SK-MEL-5 (cell line): ENCODE measurements around the gene RPS6KA2. TPM values are rescaled to one million over a fixed set of nuclear protein-coding genes. Genes with fewer than 3 reads are reported as not detected.
A peak's percentile ranks its signal among the peaks of the same experiment; 100 is the strongest.
"Not testable (repeated sequence)": the region's sequence is repeated elsewhere in the genome, so short reads cannot be mapped to it uniquely, and the experiment has no call there.

Experiments
- DNase-seq: peaks from one replicate; pipeline ENCODE4 v3.0.0-alpha.2; 2016; ENCODE audit warnings: low read depth, low spot score
- in situ Hi-C: cut with HindIII; loops from 2 replicates; pipeline ENCODE4 v1.10.0; 2016; ENCODE audit warnings: low sequenced_read_pairs, high pct_unique_total_duplicates, low pct_unique_long_range_greater_than_20kb
- total RNA-seq: library from RNA; depleted of rRNA; stranded (reverse); fragments of >200 nt; shearing (Covaris generic); gene quantifications from 2 replicates; pipeline ENCODE4 v1.2.3, GENCODE V29; 2014

The RPS6KA2 gene
- total RNA-seq, 1 experiment from 2014 or later = 2.1 TPM

DNA sequence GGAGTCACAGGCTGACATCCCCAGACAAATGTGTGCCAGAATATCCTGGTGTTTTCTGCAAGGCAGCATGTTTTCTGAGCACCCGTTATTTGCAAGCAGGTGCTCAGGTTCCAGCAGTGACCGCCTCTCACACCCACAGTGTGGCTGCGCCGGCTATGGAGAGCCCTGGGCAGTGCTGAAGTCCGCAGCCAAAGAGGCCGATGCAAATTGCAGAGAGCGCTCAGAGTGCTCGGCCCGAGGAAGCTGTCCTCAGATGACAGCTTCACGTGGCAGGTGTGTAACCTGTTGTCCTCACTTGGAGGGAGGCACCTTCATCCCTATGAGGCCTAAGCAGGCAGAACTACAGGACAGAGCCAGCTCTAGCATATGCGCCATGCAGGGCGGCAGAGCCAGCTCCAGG, 220.9 kb downstream of the RPS6KA2 start:
- DNase-seq = no peak
- in situ Hi-C loops = no loop called here

DNA sequence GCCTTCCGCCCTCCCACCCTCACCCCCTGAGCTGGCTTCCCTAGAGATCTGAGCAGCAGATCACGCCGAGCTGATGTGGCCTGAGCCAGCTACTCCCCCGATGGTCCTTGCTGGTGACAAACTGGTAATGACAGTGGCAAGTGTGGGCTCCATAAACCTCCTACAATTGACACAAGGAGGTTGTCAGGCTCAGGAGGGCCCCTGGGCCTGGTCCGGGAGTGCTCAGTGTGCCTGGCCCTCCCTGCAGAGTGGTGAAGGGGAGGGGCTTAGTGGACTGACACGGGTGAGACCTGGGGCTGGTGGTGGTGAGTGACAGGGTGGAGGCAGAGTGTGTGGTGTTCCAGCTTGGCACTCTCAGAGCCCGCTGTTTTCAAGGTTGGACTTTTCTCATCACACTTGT, 221.7 kb downstream of the RPS6KA2 start:
- DNase-seq = no peak
- in situ Hi-C loops = no loop called here

DNA sequence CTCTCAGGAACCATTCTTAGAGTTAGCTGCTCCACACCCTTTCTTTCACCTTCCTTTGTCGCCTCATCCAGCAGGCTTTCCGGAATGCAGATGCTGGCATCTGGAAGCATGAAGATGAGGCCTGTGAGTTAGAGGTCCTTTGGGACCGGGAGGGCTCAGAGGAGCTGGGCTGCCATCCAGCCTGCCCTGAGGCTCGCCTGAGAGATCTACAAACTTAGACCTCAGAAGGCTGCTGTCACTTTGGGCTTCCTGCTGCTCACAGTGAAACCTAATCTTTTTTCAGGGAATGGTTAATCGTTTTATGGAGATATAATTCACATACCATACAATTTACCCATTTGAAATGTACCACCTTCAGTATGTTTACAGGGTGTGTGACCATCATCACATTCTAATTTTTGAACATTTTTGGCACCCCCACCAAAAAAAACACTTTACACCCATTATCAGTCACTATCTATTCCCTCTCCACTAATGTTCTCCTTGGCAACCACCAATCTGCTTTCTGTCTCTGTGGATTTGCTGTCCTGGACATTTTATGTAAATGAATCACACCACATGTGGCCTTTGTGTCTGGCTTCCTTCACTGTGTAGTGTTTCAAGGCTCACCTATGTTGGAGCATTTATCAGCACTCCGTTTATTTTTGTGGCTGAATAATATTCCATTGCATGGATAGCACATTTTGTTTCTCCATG, 224.3 kb downstream of the RPS6KA2 start:
- in situ Hi-C loops = no loop called here

DNA sequence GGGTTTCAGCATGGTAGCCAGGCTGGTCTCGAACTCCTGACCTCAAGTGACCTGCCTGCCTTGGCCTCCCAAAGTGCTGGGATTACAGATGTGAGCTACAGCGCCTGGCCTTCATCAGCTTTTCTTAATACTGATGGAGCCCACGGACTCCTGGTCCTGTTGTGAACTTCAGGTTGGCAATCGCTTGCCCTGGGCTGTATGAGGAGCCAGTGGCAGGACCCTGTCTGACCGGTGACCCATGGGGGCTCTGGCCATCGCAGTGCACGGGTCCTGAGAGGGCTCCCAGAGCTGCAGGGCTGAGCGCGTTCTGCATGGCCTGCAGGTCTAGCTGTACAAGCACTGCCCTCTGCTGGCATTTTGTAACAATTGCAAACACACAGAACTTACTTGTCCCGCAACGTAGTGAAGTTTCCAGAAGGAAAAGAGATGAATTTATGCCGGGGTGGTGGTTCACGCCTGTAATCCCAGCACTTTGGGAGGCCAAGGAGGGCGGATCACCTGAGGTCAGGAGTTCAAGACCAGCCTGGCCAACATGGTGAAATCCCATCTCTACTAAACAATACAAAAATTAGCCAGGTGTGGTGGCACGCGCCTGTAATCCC, 226.3 kb downstream of the RPS6KA2 start:
- in situ Hi-C loops = not testable (repeated sequence)
- DNase-seq = peak; percentile 71

More for the DNA sequence above, 224.3 kb downstream of the RPS6KA2 start:
- peak; percentile 48 for DNase-seq

DNA sequence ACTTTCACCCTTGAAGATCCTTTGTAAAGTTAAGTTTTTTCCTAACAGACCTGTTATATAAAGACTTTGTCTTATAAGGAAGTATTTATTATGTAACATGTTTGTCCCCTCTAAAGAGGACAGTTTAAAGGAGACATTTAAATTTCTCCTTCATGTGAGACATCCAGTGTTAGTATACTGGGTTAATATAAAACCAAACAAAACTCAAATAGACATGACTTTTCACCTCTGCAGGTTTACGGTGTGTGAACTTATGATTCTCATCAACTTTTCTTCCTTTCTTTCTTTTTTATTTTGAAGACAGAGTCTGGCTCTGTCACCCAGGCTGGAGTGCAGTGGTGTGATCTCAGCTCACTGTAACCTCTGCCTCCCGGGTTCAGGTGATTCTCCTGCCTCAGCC, 226.9 kb downstream of the RPS6KA2 start:
- in situ Hi-C loops = no loop called here
- no peak for DNase-seq

DNA sequence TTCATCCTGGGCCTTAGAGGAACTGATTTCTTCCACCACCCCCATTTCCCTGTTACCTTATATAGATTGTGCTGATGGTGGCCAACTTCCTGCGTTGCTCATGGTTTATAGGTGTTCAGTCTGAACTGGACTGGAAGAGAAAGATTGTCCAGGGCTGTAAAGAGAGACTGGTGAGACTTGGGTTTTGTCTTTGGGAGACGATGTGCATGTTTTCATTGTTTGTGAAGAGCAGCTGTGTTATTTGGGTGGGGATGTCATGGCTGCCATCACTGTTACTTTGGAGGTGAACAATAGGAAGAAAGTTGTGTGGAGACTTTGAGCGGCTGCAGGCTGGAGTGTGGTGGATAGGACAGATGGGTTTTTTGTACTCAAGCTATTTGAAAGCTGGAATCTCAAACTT, 228.7 kb downstream of the RPS6KA2 start:
- no peak for DNase-seq
- in situ Hi-C loops = no loop called here

DNA sequence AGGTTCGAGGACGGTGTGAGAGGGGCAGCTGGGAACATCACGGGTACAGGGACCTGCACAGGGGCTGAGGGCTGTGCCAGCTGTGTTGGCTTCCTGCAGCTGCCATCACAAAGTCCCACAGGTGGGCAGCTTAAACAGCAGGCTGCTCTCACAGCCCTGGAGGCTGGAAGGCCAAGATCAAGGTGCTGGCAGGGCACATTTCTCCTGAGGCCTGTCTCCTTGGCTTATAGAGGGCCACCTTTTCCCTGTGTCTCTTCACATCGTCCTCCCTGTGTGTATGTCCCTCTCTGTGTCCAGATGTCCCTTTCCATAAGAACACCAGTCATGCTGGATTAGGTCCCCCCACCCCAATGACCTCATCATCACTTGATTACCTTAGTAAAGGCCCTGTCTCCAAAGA, 229.2 kb downstream of the RPS6KA2 start:
- in situ Hi-C loops = no loop called here
- DNase-seq = no peak

DNA sequence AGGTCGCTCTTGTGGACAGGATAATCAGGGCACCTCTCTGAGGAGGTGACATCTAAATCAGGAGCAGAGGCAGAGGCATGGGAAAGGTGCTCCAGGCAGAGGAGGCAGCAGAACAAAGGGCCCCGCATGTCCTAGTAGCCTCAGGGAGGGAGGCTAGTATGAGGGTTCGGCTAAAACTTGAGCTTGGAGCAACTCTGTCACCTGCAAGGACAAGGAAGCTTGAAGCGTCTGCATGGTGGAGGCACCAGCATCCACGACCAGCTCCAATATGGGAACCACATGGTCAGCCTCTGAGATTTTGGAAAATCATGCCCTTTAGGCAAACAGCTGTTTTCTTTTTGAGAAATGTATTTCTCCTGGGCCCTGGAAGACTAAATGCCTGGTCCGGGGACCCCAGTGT, 231.3 kb downstream of the RPS6KA2 start:
- in situ Hi-C loops = no loop called here
- DNase-seq = no peak

DNA sequence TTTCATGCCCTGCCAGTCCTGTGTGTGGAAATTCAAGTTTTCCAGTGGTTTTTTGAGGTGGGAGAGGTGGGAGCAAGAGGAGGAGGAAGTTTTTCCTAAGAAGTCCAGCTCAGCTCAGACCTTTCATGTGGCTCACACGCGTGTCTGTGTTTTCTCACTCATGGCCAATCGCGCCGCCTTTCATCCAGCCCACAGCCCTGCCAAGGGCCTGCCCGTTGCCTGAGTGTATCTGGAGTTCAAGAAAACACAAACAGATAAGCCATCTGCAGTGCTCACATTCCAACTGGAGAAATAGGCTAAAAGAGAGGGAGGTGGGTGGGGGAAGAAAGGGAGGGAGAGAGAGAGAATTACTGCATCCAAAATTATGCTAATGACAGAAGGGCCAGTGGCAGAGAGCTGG, 231.7 kb downstream of the RPS6KA2 start:
- DNase-seq = no peak
- in situ Hi-C loops = no loop called here

DNA sequence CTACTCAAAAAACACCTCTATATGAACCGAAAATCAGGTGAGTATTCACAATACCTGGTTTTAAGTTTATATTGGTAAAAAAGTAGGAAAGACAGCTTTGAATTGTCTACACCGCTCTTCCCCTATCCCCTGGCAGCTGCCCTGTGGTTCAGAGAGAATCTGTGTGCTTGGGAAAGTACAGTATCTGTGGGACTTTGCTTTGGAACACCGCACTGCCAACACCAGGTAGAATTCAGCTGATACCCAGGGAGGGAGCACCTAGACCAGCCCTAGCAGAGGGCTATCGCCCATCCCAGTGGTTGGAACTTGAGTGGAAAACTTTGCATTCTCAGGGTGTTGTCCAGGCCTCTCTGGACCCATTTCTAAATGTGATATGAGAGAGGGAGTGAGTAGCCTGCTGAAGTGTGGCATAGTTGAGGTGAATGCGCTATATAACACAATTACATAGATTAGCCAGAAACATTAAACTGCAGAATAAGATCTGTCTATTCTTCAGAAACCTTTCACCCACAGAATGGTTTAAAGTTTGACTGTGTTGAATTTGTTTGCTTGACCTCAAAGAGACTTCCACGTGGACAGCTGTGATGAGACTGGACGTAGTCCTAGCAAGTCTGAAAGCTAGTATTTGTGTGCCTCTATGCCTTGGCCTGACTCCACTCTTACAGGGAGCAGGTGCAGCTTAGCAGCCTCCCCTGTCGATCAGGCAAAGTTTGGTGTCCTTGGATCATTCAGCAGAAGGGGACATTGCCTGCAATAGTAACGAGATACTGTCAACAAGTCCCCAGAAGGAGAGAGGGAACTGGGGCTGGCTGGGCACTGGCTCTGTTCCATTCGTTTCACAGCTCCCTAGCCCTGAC, 232.8 kb downstream of the RPS6KA2 start:
- no peak for DNase-seq
- in situ Hi-C loops = no loop called here

DNA sequence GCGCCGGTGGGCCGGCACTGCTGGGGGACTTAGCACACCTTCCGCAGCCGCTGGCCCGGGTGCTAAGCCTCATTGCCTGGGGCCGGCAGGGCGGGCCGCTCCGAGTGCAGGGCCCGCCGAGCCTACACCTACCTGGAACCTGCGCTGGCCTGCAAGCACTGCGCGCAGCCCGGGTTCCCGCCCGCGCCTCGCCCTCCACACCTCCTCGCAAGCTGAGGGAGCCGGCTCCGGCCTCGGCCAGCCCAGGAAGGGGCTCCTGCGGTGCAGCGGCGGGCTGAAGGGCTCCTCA, 233.6 kb downstream of the RPS6KA2 start:
- no peak for DNase-seq
- in situ Hi-C loops = no loop called here

DNA sequence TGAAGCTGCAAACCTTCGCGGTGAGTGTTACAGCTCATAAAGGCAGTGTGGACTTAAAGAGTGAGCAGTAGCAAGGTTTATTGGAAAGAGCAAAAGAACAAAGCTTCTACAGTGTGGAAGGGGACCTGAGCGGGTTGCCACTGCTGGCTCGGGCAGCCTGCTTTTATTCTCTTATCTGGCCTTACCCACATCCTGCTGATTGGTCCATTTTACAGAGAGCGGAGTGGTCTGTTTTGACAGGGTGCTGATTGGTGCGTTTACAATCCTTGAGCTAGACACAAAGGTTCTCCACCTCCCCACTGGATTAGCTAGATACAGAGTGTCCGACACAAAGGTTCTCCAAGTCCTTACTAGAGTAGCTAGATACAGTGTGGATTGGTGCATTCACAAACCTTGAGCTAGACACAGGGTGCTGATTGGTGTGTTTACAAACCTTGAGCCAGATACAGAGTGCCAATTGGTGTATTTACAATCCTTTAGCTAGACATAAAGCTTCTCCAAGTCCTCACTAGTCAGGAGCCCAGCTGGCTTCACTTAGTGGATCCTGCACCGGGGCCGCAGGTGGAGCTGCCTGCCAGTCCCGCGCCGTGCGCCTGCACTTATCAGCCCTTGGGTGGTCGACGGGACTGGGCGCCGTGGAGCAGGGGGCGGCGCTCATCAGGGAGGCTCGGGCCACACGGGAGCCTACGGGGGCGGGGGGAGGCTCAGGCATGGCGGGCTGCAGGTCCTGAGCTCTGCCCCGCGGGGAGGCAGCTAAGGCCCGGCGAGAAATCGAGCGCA, 234.1 kb downstream of the RPS6KA2 start:
- in situ Hi-C loops, DNase-seq: not testable (repeated sequence)

DNA sequence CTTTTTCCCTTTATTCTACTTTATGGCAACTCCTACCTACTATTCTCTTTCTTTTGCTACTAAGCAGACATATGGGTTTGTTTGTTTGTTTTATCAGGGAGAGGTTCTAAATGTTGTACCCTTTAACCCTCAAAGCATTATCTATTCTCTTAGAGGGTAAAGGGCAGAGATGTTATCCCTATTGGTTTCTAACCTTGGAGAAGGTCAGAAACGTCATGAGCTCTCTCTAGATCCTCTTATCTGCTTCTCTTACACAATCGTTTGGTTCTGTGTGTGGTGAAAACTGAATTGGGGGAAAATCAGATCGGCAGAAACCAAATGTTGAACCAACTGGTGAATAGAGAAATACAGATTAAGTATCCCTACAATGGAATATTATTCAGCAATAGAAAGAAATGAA, 237.9 kb downstream of the RPS6KA2 start:
- in situ Hi-C loops = no loop called here
- DNase-seq = no peak

DNA sequence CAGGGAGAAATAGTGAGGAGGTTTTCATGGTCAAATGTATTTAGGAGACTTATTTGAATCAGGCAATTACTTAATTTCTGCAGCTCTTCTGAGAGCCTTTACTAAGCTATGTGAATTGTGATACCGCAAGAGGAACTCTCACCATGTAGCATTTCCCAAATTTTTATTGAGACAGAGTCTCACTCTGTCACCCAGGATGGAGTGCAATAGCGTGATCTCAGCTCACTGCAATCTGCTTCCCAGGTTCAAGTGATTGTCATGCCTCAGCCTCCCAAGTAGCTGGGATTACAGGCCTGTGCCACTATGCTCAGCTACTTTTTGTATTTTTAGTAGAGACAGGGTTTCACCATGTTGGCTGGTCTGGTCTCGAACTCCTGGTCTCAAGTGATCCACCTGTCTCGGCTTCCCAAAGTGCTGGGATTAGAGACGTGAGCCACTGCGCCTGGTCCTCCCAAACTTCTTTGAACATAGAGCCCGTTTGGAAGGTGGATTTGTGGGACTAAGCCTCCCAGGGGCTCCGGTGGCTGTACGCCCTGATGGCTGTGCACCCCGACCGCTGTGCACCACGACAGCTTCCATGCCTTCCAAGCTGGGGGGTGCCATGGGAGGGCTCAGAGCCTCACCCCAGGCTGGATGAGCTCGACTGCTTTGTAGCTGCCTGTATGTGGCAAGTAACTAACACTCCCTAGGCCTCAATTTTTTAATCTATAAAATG, 238.6 kb downstream of the RPS6KA2 start:
- no peak for DNase-seq
- in situ Hi-C loops = no loop called here

DNA sequence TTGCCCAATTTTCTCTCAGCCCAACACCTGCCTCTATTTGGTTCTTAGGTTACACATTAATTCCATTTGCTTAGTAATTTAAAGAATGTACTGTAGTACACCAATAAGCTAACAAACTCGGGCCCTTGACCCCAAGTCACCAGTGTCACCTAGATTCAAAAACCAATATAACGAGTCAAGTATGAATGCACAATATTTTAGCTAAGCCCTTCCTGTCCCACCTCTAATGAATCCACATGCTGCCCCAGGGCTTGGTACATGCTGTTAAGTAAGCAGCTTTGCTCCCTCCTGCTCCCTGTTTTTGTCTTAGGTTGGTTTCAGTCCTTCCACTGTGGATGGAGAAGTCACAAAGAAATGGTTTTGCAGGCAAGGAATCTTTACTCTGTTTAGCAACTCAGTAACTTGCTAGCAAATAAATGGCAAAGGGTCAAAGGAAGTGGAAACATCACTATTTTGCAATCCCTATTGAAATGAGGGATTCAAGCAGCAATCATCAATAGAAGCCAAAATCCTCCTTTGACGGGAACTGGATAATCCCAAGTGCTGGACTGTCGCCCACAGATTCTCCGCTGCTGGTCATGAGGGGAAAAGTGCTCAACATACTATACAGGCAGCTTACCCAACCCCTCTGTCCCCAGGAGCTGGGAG, 239.3 kb downstream of the RPS6KA2 start:
- no peak for DNase-seq
- in situ Hi-C loops = no loop called here

DNA sequence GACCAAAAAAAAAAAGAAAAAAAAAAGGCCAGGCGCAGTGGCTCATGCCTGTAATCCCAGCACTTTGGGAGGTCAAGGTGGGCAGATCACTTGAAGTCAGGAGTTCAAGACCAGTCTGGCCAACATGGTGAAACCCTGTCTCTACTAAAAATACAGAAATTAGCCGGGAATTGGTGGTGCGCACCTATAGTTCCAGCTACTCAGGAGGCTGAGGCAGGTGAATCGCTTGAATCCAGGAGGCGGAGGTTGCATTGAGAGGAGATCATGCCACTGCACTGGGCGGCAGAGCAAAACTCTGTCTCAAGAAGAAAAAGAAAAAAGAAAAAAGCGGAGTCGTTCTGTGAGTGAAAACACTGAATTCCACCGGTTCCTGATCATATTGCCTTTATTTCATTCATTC, 240.0 kb downstream of the RPS6KA2 start:
- in situ Hi-C loops, DNase-seq: not testable (repeated sequence)

DNA sequence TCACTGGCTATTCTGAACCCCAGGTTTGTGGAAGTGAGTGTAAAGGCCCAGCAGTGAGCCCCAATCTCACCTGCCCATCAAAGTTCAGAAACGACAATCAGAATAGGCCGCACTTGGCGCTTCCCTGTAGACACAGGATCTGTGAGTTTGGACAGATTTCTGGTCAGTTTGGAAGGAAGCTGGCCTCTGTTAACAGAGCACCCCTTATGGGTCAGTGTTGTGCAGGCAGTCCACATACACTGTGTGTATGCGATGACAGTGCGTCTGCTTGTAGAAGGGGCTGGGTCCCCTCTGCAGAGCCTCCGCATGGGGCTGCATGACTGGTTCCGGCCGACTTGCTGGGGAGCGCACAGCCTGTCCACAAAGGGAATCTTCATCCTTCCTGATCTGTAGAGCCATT, 240.9 kb downstream of the RPS6KA2 start:
- in situ Hi-C loops = no loop called here
- no peak for DNase-seq
